HepG2 (cell line): Measurements from ENCODE around the gene U2AF2. TPM values are rescaled to one million over a fixed set of nuclear protein-coding genes. Genes with fewer than 3 reads are reported as not detected.

Experiments
- ATF4 ChIP-seq, 2 experiments: fragments of 450-650 bp in 1 of 2; sonication (generic) in 1 of 2; formaldehyde crosslinking; IDR thresholded peaks; 2 replicates each; pipeline versions ENCODE4 v1.5.0 to v1.8.0; 2020 to 2022; ENCODE audit warnings: mild to moderate bottlenecking in 1 of 2, missing genetic modification reagents in 1 of 2
- BATF2 ChIP-seq: sonication (generic); formaldehyde crosslinking; IDR thresholded peaks from 2 replicates; pipeline ENCODE4 v1.8.0; 2022; ENCODE audit warnings: mild to moderate bottlenecking, missing genetic modification reagents, moderate library complexity
- CAMTA2 ChIP-seq: sonication (generic); formaldehyde crosslinking; IDR thresholded peaks from 2 replicates; pipeline ENCODE4 v1.4.0; 2020; ENCODE audit warnings: mild to moderate bottlenecking, missing genetic modification reagents, borderline replicate concordance
- CBX2 ChIP-seq, 2 experiments: fragments of 200-600 bp in 1 of 2; sonication (generic); formaldehyde crosslinking in 1 of 2; IDR thresholded peaks; 2 replicates each; pipeline versions ENCODE4 v1.7.0 to v1.8.1; 2018 to 2022; ENCODE audit warnings: low read depth in 2 of 2, low read length in 1 of 2, mild to moderate bottlenecking in 1 of 2, missing genetic modification reagents in 1 of 2
- ELK4 ChIP-seq: sonication (generic); formaldehyde crosslinking; IDR thresholded peaks from 2 replicates; pipeline ENCODE4 v1.9.0; 2021; ENCODE audit warnings: missing genetic modification reagents, borderline replicate concordance
- EP300 ChIP-seq, 3 experiments: sonication (generic) in 1 of 3; formaldehyde crosslinking in 1 of 3; IDR thresholded peaks; 2 replicates each; pipeline versions ENCODE4 v1.5.1 to v1.6.1; 2011 to 2020; ENCODE audit warnings: low read depth in 2 of 3, low read length in 2 of 3, borderline replicate concordance in 1 of 3, improper control_type of control experiment in 1 of 3, mild to moderate bottlenecking in 1 of 3, missing genetic modification reagents in 1 of 3, moderate library complexity in 1 of 3
- HNF4A ChIP-seq: sonication (generic); formaldehyde crosslinking; IDR thresholded peaks from 2 replicates; pipeline ENCODE4 v1.4.0; 2020; ENCODE audit warnings: missing genetic modification reagents
- KLF6 ChIP-seq: IDR thresholded peaks from 2 replicates; pipeline ENCODE4 v1.8.0; 2016; ENCODE audit warnings: missing biosample characterization, missing genetic modification reagents
- MED1 ChIP-seq: sonication (generic); formaldehyde crosslinking; IDR thresholded peaks from 2 replicates; pipeline ENCODE4 v1.4.0; 2020; ENCODE audit warnings: missing genetic modification reagents
- NAIF1 ChIP-seq: sonication (generic); formaldehyde crosslinking; IDR thresholded peaks from 2 replicates; pipeline ENCODE4 v1.5.0; 2020; ENCODE audit warnings: mild to moderate bottlenecking, missing genetic modification reagents, borderline replicate concordance
- POLR2AphosphoS5 ChIP-seq: IDR thresholded peaks from 2 replicates; pipeline ENCODE4 v1.6.1; 2012; ENCODE audit warnings: low read depth, low read length
- RNF219 ChIP-seq: sonication (generic); formaldehyde crosslinking; IDR thresholded peaks from 2 replicates; pipeline ENCODE4 v1.5.0; 2020; ENCODE audit warnings: mild to moderate bottlenecking, missing genetic modification reagents
- SMARCE1 ChIP-seq: fragments of 450-650 bp; IDR thresholded peaks from 2 replicates; pipeline ENCODE4 v1.6.1; 2017; ENCODE audit warnings: borderline replicate concordance
- SRY ChIP-seq: sonication (generic); formaldehyde crosslinking; IDR thresholded peaks from 2 replicates; pipeline ENCODE4 v1.8.0; 2022; ENCODE audit warnings: mild to moderate bottlenecking, missing genetic modification reagents
- YY1 ChIP-seq: IDR thresholded peaks from 2 replicates; pipeline ENCODE4 v1.6.1; 2011; ENCODE audit warnings: low read length, low read depth, moderate library complexity, mild to moderate bottlenecking; ENCODE audit not compliant: insufficient read depth, insufficient replicate concordance
- ZFP37 ChIP-seq: sonication (generic); formaldehyde crosslinking; IDR thresholded peaks from 2 replicates; pipeline ENCODE4 v1.4.0; 2020; ENCODE audit warnings: missing genetic modification reagents, borderline replicate concordance
- ZNF101 ChIP-seq: sonication (generic); formaldehyde crosslinking; IDR thresholded peaks from 2 replicates; pipeline ENCODE4 v1.4.0; 2020; ENCODE audit warnings: mild to moderate bottlenecking, low read depth, missing genetic modification reagents, borderline replicate concordance
- ZNF24 ChIP-seq: fragments of 450-650 bp; IDR thresholded peaks from 2 replicates; pipeline ENCODE4 v1.6.1; 2017; ENCODE audit warnings: antibody characterized with exemption, mild to moderate bottlenecking
- ZNF552 ChIP-seq: sonication (generic); formaldehyde crosslinking; IDR thresholded peaks from 2 replicates; pipeline ENCODE4 v1.9.0; 2022; ENCODE audit warnings: missing genetic modification reagents, mild to moderate bottlenecking, borderline replicate concordance
- ZSCAN21 ChIP-seq: sonication (generic); formaldehyde crosslinking; IDR thresholded peaks from 2 replicates; pipeline ENCODE4 v1.8.0; 2022; ENCODE audit warnings: mild to moderate bottlenecking, missing genetic modification reagents, moderate library complexity, borderline replicate concordance
- ZUFSP ChIP-seq: sonication (generic); formaldehyde crosslinking; IDR thresholded peaks from 2 replicates; pipeline ENCODE4 v1.9.0; 2021; ENCODE audit warnings: missing genetic modification reagents, mild to moderate bottlenecking, borderline replicate concordance
- polyA plus RNA-seq, 8 experiments: library from polyadenylated mRNA; depleted of rRNA in 3 of 8; stranded (reverse) in 7 of 8; unstranded in 1 of 8; fragments of >200 nt; fragmentation: Illumina TruSeq in 4 of 8; extraction: Trizol in 4 of 8; gene quantifications; 2 replicates each; pipeline versions ENCODE4 v1.2.1 to v1.2.3, GENCODE V29; 2011 to 2016; ENCODE audit warnings: low read depth in 4 of 8, missing spikeins in 1 of 8, mixed read lengths in 1 of 8; ENCODE audit not compliant: insufficient read depth in 1 of 8
- total RNA-seq, 5 experiments: library from RNA; depleted of rRNA; stranded (reverse); fragments of >200 nt; fragmentation: Illumina TruSeq; extraction: Trizol; gene quantifications; 2 replicates each; pipeline ENCODE4 v1.2.3, GENCODE V29; 2016; ENCODE audit warnings: low read depth in 1 of 5

Gene U2AF2
- total and polyA plus RNA-seq, 2 of the 13 experiments (the other 11 are each of a cell fraction or from before 2014, with no cell fraction given), result 84.3 to 124 TPM

GRCh38 chr19:55674841-55675660 lies 20.2 kb downstream of the U2AF2 start, which contains the start of gene EPN1 (continued):
- no peak for TF ChIP-seq CAMTA2 (CRISPR knock-in tag)
- no peak for TF ChIP-seq ELK4 (CRISPR knock-in tag)
- TF ChIP-seq YY1, result peak; percentile 62
- TF ChIP-seq ZFP37 (CRISPR knock-in tag), result no peak
- TF ChIP-seq ZNF552 (CRISPR knock-in tag), result no peak
- no peak for TF ChIP-seq NAIF1 (CRISPR knock-in tag)
- TF ChIP-seq ATF4 (CRISPR knock-in tag; IDR thresholded peaks at IDR 0.05), result 0 out of 4 replicates have a peak, but pooled peaks of 1 of the 2 experiments have one; percentile 12
- no peak for TF ChIP-seq CBX2 (IDR thresholded peaks at IDR 0.05; ENCODE audit: low read depth, low read length)
- no peak for TF ChIP-seq CBX2 (CRISPR knock-in tag; IDR thresholded peaks at IDR 0.05; ENCODE audit: low read depth)
- peak; percentile 77 for TF ChIP-seq POLR2AphosphoS5
- TF ChIP-seq RNF219 (CRISPR knock-in tag), result no peak
- TF ChIP-seq SMARCE1, result no peak
- no peak; the same call in 1 of the 2 replicates for TF ChIP-seq ZSCAN21
- peak; percentile 62 for TF ChIP-seq MED1 (CRISPR knock-in tag)
- no peak for TF ChIP-seq ZNF101 (CRISPR knock-in tag)
- no peak for TF ChIP-seq EP300 (IDR thresholded peaks at IDR 0.05; ENCODE audit: low read depth in 2 of 2, low read length in 2 of 2)
- no peak for TF ChIP-seq EP300 (CRISPR knock-in tag; IDR thresholded peaks at IDR 0.05; ENCODE audit: borderline replicate concordance)
- no peak for TF ChIP-seq SRY (CRISPR knock-in tag)
- TF ChIP-seq KLF6 (CRISPR knock-in tag), result peak; percentile 67; the same call in 1 of the 2 replicates
- no peak for TF ChIP-seq HNF4A (CRISPR knock-in tag)
- peak; percentile 60; the same call in 1 of the 2 replicates for TF ChIP-seq BATF2 (CRISPR knock-in tag)
- no peak for TF ChIP-seq ZUFSP
- TF ChIP-seq ZNF24, result no peak
